Measurements from ENCODE around the gene LGALS7.
"Not testable (repeated sequence)": the region's sequence is repeated elsewhere in the genome, so short reads cannot be mapped to it uniquely, and the experiment has no call there.

The LGALS7 gene

DNA sequence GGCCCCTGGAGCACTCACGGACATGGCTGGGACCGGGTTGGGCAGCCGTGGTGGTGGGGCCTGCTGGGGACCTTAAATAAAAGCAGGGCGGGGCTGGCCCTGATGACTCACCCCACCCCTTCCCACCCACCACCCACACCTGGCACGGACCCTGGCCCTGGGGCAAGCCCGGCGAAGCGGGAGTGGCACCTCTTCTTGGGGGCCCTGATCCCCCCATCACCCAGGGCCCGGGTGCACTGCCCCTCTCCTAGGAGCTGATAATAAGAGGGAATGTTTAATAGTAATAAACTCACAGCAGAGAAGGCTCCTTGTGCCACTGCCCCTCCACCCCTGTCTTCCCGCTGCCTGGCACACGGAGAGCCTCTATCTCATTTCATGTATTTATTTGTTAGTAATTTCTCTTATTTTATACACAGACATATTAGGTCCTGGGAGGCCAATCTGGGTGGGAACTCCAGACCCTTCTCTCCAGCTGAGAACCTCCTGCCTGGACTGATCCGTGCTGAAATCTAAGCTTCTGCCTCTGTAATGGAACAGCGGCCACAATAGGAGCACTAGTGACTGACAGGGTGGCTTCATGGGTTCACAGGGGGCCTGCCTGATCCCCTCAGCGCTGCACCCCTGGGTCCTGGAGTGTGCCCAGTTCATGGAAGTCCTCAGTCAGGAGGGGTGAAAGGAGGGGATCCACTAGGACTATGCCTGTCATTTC is at the start of gene LGALS7:
TSS of gene LGALS7 (minus strand) at position 49 of the 709 bp plus-strand sequence. CDS start at position 24, 25 bp downstream.
- in situ Hi-C loops (cut with MboI; ENCODE audit: low sequenced_read_pairs) = no loop called here

- in situ Hi-C loops (cut with MboI; ENCODE audit: low sequenced_read_pairs) = not testable (repeated sequence)
These were observed 48.0 kb upstream of the LGALS7 start for GRCh38 chr19:38821230-38821825.

- in situ Hi-C loops (cut with MboI; ENCODE audit: low sequenced_read_pairs) = no loop called here
These were observed 46.1 kb upstream of the LGALS7 start for GRCh38 chr19:38819231-38819920.

DNA sequence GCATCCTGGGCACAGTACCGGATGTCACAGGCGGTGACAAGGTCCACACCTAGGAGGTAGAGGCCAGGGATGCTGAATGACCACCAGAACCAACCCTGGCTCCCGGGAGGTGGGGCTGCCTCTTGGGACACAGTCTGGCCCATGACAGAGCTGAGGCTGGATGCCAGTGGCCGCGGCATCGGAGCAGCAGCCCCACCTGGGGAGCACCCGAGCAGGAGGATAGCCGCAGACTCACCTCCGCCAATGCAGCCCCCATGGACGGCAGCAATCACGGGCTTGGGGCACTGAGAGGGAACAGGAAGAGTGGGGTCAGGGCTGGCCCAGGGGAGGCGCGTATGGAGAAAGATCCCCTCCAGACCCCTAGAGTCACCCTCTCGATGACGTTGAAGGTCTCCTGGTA is 43.8 kb upstream of the LGALS7 start:
- in situ Hi-C loops (cut with MboI; ENCODE audit: low sequenced_read_pairs) = no loop called here

DNA sequence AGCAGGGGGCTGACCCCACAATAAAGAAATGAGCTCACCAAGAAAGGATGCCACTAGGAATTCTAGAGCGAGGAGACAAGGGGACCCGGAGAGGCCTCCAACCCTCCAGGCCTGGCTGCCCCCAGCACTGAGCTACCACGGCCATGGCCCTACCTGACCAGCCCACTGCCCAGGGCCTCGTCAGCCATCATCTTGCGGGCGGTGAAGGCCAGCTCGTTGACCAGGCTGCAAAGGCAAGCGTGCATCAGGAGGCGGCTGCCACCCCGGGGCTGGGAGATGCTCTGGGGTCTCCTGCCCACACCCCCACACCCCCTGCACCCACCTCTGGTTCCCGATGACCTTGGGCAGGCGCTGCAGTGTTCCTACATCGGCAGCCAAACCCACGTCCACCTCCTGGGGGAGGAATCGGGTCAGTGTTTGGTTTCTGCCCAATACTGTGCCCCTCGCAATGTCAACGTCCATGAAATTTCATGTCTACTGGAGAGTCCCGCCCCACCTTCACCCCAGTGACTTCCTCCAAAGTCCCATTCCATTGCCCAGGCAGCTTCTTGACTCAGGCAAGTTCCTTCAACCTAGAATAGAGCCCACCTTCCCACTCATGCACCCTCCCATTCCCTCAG is 42.9 kb upstream of the LGALS7 start:
- in situ Hi-C loops (cut with MboI; ENCODE audit: low sequenced_read_pairs) = no loop called here

DNA sequence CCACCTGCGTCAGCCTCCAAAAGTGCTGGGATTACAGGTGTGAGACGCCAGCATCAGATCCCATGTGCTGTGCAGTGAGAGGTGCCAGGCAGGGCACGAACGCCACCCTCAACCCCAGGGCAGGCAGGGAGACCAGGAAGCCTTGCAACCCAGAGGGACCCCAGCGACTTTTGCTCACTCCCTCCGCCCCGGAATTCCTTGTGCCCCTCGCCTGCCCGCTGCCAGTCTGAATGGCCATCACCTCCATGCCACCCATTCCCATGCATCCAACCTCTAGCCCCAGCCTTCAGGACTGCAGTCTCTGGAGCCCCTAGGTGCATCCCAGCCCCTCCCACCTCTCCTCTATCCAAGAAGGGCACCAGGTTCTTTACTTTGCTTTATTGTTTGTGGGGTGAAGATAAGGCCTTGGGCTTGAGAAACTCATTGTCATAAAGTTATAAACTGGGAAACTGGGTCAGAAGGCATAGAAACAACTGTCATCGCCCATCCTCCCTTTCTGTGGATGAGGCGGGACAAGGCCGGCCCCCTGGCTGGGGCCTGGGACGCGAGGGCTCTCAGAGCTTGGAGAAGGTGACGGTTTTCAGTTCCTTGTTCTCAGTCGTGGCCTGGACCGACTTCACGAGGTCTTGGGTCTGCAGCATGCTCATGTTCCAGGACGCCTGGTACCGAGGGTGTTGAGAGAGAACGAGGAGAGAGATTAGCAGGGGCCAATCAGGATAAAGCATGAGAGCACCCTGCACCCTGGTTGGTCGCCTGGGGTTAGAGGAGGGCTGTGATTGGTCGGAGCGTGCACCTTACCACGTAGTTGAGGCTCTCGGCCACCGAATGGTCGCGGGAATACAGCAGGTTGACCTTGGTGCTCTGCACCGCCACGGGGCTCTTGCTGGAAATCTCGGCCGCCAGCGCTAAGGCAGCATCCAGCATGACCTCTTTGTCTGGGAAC is 42.0 kb upstream of the LGALS7 start:
- in situ Hi-C loops (cut with MboI; ENCODE audit: low sequenced_read_pairs) = no loop called here

GRCh38 chr19:38813932-38814331 is 40.6 kb upstream of the LGALS7 start:
- in situ Hi-C loops (cut with MboI; ENCODE audit: low sequenced_read_pairs) = not testable (repeated sequence)

- in situ Hi-C loops (cut with MboI; ENCODE audit: low sequenced_read_pairs) = no loop called here
These were observed 40.0 kb upstream of the LGALS7 start for GRCh38 chr19:38813323-38813722.

GRCh38 chr19:38812841-38813320 is 39.6 kb upstream of the LGALS7 start, which contains the start of gene LGALS4:
Gene LGALS4, minus strand, starts transcription at chr19:38812945. Its CDS starts 59 bp downstream, at chr19:38812886.
- in situ Hi-C loops (cut with MboI; ENCODE audit: low sequenced_read_pairs) = no loop called here

DNA sequence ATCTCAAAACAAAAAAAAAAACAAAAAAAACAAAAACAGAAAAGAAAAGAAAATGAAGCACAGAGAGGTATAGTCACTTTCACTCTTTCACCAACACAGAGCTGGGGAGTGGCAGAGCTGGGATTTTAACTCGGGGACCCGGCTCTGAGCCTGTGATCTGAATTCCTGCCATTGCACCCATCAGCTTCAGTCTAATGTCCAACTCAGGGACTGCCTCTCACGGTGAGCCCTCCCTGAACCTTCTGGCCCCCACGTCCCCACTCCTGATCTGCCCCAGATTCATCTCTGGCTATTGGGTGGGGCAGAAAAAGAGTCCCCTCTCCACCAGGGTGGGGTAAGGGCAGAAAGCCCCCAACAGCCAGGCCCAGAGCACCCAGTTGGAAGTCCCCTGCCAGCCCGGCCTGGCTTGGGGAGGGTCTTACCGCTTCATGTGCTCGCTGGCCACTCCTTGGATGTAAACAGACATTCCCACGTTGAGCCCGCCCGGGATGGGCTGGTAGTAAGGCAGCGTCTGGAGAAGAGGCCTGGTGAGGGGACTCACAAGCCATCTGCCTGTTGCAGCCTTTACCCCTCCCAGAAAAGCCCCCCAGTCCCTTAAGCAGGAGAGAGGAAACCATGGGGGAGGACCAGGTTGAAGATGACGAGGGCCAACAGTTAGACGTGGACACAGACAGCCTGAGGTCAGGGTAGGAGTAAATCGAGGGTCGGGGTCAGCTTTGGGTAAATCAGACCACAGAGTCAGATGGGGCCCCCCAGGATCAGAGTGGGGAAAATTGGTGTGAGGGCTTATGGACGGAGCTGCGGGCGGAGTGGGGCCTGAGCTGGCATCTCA is 38.9 kb upstream of the LGALS7 start:
- in situ Hi-C loops (cut with MboI; ENCODE audit: low sequenced_read_pairs) = no loop called here

DNA sequence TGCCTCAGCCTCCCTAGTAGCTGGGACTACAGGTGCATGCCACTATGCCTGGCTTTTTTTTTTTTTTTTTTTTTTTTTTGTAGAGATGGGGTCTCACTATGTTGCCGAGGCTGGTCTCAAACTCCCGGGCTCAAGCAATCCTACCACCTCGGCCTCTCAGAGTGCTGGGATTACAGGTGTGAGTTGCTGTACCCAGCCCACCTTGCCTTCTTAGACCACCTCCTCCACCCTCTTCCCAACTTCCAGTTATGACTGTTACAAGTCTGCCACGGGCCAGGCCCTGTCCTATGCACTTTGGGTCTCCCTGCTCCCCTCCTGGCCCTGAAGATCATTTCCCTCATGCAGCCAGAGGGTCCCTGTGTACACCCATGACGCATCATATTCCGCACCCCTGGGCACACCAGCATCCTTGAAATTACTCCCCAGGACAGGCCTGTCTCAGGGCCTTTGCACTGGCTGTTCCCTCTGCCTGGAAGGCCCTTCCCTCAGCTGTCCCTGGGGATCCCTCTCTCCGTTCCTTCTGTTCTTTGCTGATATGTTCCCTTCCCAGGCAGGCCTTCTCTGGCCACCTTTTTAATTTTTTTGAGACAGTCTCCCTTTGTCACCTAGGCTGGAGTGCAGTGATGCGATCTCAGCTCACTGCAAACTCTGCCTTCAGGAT is 36.4 kb upstream of the LGALS7 start:
- in situ Hi-C loops (cut with MboI; ENCODE audit: low sequenced_read_pairs) = no loop called here

GRCh38 chr19:38808741-38809140 is 35.4 kb upstream of the LGALS7 start:
- in situ Hi-C loops (cut with MboI; ENCODE audit: low sequenced_read_pairs) = no loop called here

DNA sequence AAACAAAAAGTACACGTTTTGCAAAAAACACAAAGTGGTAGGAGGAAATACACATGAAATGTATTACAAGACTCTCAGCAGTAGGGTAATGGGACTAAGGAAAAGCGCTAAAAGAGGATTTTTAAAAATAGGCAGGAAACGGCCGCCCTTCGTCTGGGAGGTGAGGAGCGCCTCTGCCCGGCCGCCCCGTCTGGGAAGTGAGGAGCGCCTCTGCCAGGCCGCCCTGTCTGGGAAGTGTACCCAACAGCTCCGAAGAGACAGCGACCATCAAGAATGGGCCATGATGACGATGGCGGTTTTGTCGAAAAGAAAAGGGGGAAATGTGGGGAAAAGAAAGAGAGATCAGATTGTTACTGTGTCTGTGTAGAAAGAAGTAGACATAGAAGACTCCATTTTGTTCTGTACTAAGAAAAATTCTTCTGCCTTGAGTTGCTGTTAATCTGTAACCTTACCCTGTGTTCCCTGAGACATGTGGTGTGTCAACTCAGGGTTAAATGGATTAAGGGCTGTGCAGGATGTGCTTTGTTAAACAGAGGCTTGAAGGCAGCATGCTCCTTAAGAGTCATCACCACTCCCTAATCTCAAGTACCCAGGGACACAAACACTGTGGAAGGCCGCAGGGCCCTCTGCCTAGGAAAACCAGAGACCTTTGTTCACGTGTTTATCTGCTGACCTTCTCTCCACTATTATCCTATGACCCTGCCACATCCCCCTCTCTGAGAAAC is 34.2 kb upstream of the LGALS7 start:
- in situ Hi-C loops (cut with MboI; ENCODE audit: low sequenced_read_pairs) = not testable (repeated sequence)

- in situ Hi-C loops (cut with MboI; ENCODE audit: low sequenced_read_pairs) = no loop called here
These were observed 33.1 kb upstream of the LGALS7 start for GRCh38 chr19:38806371-38806770.

DNA sequence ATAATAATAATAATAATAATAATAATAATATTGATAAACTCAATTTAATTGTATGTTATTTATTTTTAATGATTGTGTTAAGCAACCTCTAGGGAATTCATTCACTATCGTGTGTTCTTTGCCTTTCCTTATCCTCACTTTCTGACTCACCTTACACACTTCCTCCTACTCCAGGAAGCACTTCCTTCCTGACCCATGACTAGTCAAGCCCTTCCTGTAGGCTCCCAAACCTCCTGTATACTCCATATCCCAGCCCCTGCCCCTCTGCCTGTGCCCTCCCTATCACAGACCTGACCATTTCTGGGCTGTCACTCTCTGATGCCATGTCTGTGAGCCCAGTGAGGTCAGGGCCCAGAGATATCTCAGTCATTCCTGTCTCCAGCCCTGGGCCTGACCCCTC is 31.9 kb upstream of the LGALS7 start:
- in situ Hi-C loops (cut with MboI; ENCODE audit: low sequenced_read_pairs) = no loop called here

DNA sequence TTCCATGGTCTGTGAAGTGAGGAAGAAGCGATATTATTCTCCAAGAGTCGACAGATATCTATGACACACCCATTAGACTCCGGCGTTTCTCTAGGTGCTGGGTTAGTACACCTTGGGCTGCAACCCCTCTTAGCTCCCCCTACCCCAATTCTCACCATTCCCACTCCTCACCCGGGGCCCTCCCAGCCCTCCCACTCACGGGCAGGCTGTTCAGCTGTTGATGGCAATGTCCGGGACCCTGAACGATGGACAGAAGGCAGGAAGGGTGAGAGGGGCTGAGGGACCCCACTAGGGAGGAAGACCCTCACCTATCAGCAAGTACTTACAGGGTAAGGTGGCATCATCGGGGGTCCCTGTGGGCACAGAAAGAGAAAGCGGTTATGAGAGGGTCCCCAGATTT is 30.2 kb upstream of the LGALS7 start:
- in situ Hi-C loops (cut with MboI; ENCODE audit: low sequenced_read_pairs) = no loop called here

GRCh38 chr19:38801359-38802095 is 28.2 kb upstream of the LGALS7 start:
- in situ Hi-C loops (cut with MboI; ENCODE audit: low sequenced_read_pairs) = no loop called here

All from hTERT RPE-1 (cell line).